ENCODE results near the gene BTBD10. TPM values are rescaled to one million over a fixed set of nuclear protein-coding genes. Genes with fewer than 3 reads are reported as not detected.
A peak's percentile ranks its signal among the peaks of the same experiment; 100 is the strongest.

BTBD10 gene
- total RNA-seq: 10 to 100 TPM; 22.3 to 29.1 (median 25.7) TPM

DNA sequence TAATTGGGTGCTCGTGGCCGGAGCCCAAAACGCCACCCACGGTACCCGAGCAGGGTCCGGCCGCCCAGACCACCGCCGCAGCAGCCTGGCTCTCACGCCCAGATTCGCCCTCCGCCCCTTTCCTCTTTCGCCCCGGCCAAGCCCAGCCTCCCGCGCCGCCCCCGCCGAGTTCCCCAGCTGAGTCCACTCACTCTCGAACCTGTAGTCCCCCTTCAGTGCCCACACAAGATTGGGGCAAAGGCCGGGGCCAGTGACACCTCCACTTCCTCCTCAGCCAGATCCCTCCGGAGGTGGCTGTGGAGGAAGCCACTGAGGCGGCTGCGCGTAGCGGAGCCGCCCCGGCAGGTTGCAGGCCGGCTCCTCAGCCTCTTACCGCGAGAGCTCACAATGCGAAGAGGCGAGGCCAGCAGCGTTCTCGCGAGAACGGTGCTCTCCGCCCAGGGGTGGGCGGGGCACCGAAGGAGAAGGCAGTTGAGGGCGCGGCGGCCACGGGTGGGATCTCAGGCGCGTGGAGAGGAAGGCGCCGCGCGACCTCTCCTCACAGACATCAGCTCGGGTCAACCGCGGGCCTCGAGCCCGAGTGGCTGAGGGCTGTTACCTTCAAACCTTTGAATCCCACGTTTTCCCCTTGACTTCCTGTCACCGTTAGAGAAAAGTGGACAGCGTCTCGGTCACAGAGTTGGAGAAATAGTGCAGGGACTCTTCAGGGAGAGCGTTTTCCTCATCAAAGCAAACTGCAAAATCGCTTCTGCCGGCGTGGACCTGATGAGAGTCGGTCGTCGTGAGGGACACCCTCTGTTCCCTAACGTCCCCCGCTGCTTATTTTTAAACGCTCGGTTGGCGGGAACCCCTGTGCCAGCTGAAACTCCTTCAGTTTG lies at the start of gene BTBD10:
Gene BTBD10 (minus strand): TSS at position 322 of the 878 bp plus-strand sequence. CDS start 18,098 bp downstream, outside the sequence.
- Histone ChIP-seq H3K27me3 (no peaks in the 10 kb centered on the region), H3K36me3 (no peaks in the 10 kb centered on the region), H3K9me3 (no peaks in the 10 kb centered on the region), H3K4me3 (peak within 1 kb of the TSS; percentile 74), H3K27ac (peak within 1 kb of the TSS; percentile 87), H3K4me1 (peaks cover 15% of the 10 kb centered on the region)
- TF ChIP-seq EP300 (IDR thresholded peaks at IDR 0.05) (no peak), POLR2A (IDR thresholded peaks at IDR 0.05) (peak in 1 of 2 donors; percentile 71), POLR2AphosphoS5 (IDR thresholded peaks at IDR 0.05) (peak in 2 of 3 donors; percentile 31 to 34)
- TF ChIP-seq, protein P1, sequence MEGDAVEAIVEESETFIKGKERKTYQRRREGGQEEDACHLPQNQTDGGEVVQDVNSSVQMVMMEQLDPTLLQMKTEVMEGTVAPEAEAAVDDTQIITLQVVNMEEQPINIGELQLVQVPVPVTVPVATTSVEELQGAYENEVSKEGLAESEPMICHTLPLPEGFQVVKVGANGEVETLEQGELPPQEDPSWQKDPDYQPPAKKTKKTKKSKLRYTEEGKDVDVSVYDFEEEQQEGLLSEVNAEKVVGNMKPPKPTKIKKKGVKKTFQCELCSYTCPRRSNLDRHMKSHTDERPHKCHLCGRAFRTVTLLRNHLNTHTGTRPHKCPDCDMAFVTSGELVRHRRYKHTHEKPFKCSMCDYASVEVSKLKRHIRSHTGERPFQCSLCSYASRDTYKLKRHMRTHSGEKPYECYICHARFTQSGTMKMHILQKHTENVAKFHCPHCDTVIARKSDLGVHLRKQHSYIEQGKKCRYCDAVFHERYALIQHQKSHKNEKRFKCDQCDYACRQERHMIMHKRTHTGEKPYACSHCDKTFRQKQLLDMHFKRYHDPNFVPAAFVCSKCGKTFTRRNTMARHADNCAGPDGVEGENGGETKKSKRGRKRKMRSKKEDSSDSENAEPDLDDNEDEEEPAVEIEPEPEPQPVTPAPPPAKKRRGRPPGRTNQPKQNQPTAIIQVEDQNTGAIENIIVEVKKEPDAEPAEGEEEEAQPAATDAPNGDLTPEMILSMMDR (IDR thresholded peaks at IDR 0.05): no peak
- DNase-seq (ENCODE audit: low spot score in 2 of 2): peak; percentile 93 to 95
- under 1% methylated on average over 16 of the region's 71 CpGs for WGBS

DNA sequence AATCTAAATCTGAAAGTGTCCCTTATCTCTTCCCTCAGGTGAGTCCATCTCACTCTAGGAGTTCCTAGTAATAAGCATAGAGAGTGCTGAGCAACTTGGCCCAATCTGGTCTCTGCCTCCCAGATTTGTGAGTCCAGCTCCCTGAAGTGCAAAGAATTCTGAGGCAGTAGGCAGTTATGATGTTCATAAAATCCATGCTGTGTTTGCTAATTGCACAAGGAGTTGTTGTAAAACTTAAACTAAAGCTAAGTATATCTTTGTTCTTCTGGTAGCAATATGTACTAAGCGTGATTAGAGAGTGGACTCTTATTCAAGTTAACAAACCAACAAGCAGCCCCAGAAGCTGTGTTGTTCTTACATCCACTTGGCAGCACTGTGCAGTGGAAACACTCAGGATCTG lies 40.4 kb upstream of the BTBD10 start:
- Histone ChIP-seq H3K4me3 (no peak overlapping the region), H3K4me1 (no peaks in the 10 kb centered on the region), H3K36me3 (no peaks in the 10 kb centered on the region), H3K9me3 (no peaks in the 10 kb centered on the region), H3K27me3 (peaks cover 2% of the 10 kb centered on the region), H3K27ac (no peak overlapping the region)
- 92% methylated on average over 1 of the region's 1 CpG for WGBS
- TF ChIP-seq POLR2A (IDR thresholded peaks at IDR 0.05): no peak
- TF ChIP-seq EP300 (IDR thresholded peaks at IDR 0.05): no peak
- no peak for TF ChIP-seq POLR2AphosphoS5 (IDR thresholded peaks at IDR 0.05)
- TF ChIP-seq, protein P1 (IDR thresholded peaks at IDR 0.05): no peak
- DNase-seq (ENCODE audit: low spot score in 2 of 2): no peak

DNA sequence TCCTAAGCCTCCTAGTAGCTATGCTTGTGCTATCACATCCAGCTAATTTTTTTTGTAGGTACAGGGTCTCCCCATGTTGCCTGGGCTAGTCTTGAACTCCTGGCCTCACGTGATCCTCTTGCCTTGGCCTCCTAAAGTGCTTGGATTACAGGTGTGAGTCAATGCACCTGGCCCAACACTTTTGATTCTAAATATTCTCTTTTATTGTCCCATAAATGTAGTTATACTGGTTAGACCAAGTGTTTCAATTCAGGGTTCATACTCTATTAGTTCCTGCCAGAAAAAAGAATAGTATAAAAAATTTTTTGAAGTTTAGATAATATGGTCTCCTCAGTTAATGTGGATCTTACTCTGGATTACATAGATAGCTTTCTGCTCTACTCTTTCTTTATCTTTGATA lies 39.5 kb upstream of the BTBD10 start:
- no peak for DNase-seq (ENCODE audit: low spot score in 2 of 2)
- Histone ChIP-seq H3K27ac (no peak overlapping the region), H3K4me1 (no peaks in the 10 kb centered on the region), H3K27me3 (peaks cover 2% of the 10 kb centered on the region), H3K36me3 (no peaks in the 10 kb centered on the region), H3K9me3 (no peaks in the 10 kb centered on the region), H3K4me3 (no peak overlapping the region)
- WGBS: 78% methylated on average over 1 of the region's 1 CpG
- TF ChIP-seq, protein P1 (IDR thresholded peaks at IDR 0.05): no peak
- no peak for TF ChIP-seq POLR2A (IDR thresholded peaks at IDR 0.05)

DNA sequence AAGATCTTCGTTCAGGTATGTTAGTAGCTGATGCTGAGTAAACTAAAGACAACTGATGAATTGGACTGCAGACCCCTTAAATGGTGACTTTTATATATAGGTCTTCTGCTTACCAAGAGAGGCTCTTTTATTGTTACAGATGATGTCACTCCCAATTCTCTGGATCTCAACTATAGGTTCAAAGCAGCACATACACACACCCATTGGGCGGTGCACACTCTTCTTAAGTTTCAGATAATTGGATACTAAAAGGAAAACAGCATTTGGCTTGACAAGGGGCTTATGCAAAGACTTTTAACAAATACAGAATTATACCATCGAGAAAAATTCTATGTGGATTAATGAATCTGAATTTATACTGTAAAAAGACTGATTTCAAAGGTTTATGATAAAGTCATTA lies 32.9 kb upstream of the BTBD10 start, which contains the start of gene PTH:
Gene PTH (minus strand): TSS at position 69 of the 400 bp plus-strand sequence. CDS start 3,142 bp downstream, outside the sequence.
- H3K27me3 ChIP-seq: no peaks in the 10 kb centered on the region

DNA sequence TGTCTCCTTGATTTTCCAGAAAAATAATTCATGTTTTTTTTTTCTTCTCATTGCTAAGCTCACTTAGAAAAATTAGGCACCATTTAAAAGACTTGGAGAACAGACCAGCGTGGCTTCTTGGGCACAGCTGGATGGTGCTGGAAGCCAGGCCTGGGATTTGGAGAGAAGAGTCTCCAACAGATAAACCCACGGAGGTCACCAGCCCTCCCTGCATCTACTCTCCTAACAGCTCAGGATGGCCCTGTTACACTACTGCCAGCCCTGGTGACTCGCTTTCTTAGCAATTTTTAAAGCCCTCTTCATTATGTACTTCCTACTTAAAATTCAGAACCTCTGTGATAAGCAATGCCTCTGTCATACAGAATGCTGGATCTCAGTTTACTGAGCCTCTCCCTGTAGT lies 31.0 kb upstream of the BTBD10 start:
- Histone ChIP-seq H3K27me3 (no peaks in the 10 kb centered on the region), H3K36me3 (no peaks in the 10 kb centered on the region), H3K4me1 (no peaks in the 10 kb centered on the region), H3K27ac (no peak overlapping the region), H3K4me3 (no peak overlapping the region), H3K9me3 (no peaks in the 10 kb centered on the region)
- WGBS: 61% methylated on average over 3 of the region's 3 CpGs
- no peak for DNase-seq (ENCODE audit: low spot score in 2 of 2)
- TF ChIP-seq EP300 (IDR thresholded peaks at IDR 0.05): no peak
- TF ChIP-seq POLR2A (IDR thresholded peaks at IDR 0.05): no peak
- no peak for TF ChIP-seq POLR2AphosphoS5 (IDR thresholded peaks at IDR 0.05)
- TF ChIP-seq, protein P1 (IDR thresholded peaks at IDR 0.05): no peak

More for the DNA sequence above, 32.9 kb upstream of the BTBD10 start, which contains the start of gene PTH:
- 87% methylated on average over 3 of the region's 3 CpGs for WGBS
- Histone ChIP-seq H3K27ac (no peak within 1 kb of the TSS), H3K9me3 (no peaks in the 10 kb centered on the region), H3K4me3 (no peak within 1 kb of the TSS), H3K4me1 (no peaks in the 10 kb centered on the region), H3K36me3 (no peaks in the 10 kb centered on the region)
- no peak for DNase-seq (ENCODE audit: low spot score in 2 of 2)
- no peak for TF ChIP-seq POLR2A (IDR thresholded peaks at IDR 0.05)

Data from suprapubic skin (tissue), 4 donors.